ENCODE measurements around the gene GPHN.

- TF ChIP-seq CTCF (IDR thresholded peaks at IDR 0.05; ENCODE audit: low read length), result no peak
- TF ChIP-seq EZH2 (IDR thresholded peaks at IDR 0.05; ENCODE audit: borderline replicate concordance, low read length), result no peak
Observed at GRCh38 chr14:66623838-66624237, 115.9 kb downstream of the GPHN start.
